K562 (cell line): ENCODE measurements around the gene HDHD3. TPM values are rescaled to one million over a fixed set of nuclear protein-coding genes. Genes with fewer than 3 reads are reported as not detected.
A peak's percentile ranks its signal among the peaks of the same experiment; 100 is the strongest.

Experiments used
- ATF1 ChIP-seq, 2 experiments: fragments of 450-650 bp in 1 of 2; IDR thresholded peaks; 2 replicates each; pipeline ENCODE4 v1.6.1; 2016; ENCODE audit warnings: missing compliant biosample characterization in 1 of 2, missing genetic modification characterization in 1 of 2
- BHLHE40 ChIP-seq: IDR thresholded peaks from 2 replicates; pipeline ENCODE4 v1.6.1; 2011; ENCODE audit warnings: low read length, improper control_type of control experiment
- FOSL1 ChIP-seq: fragments of 200-800 bp; sonication (Bioruptor generic); conservative IDR thresholded peaks from 2 replicates; pipeline ENCODE4 v1.6.1; 2016; ENCODE audit warnings: missing genetic modification characterization, missing compliant biosample characterization
- KDM5B ChIP-seq: fragments of 200-600 bp; sonication (generic); IDR thresholded peaks from 2 replicates; pipeline ENCODE4 v1.6.1; 2012; ENCODE audit warnings: low read depth, mild to moderate bottlenecking, moderate library complexity, low read length, control low read depth, inconsistent platforms; ENCODE audit not compliant: insufficient replicate concordance
- NONO ChIP-seq, 2 experiments: fragments of 200-400 bp in 1 of 2; fragments of 450-650 bp in 1 of 2; formaldehyde crosslinking in 1 of 2; IDR thresholded peaks; 2 replicates each; pipeline ENCODE4 v1.6.1; 2017; ENCODE audit warnings: low read depth in 2 of 2, mild to moderate bottlenecking in 2 of 2, moderate library complexity in 2 of 2, low read length in 1 of 2
- TEAD1 ChIP-seq, 2 experiments: fragments of 450-650 bp in 1 of 2; sonication (generic) in 1 of 2; formaldehyde crosslinking; IDR thresholded peaks; 2 replicates each; pipeline versions ENCODE4 v1.4.0 to v1.8.0; 2020 to 2022; ENCODE audit warnings: mild to moderate bottlenecking in 2 of 2, missing genetic modification reagents in 1 of 2
- ZBTB17 ChIP-seq: fragments of 450-650 bp; formaldehyde crosslinking; IDR thresholded peaks from 2 replicates; pipeline ENCODE4 v1.4.0; 2020; ENCODE audit warnings: mild to moderate bottlenecking
- ZFP1 ChIP-seq: fragments of 450-650 bp; formaldehyde crosslinking; IDR thresholded peaks from 2 replicates; pipeline ENCODE4 v1.4.0; 2020; ENCODE audit warnings: mild to moderate bottlenecking, mixed read lengths
- ZNF431 ChIP-seq: sonication (generic); formaldehyde crosslinking; IDR thresholded peaks from 2 replicates; pipeline ENCODE4 v1.8.0; 2022; ENCODE audit warnings: mild to moderate bottlenecking, missing genetic modification reagents
- ZNF561 ChIP-seq: fragments of 450-650 bp; formaldehyde crosslinking; conservative IDR thresholded peaks from 2 replicates; pipeline ENCODE4 v1.4.0; 2020; ENCODE audit warnings: mild to moderate bottlenecking, moderate library complexity
- ZNF583 ChIP-seq: fragments of 250-450 bp; sonication (Bioruptor Pico); IDR thresholded peaks from 2 replicates; pipeline ENCODE4 v1.4.0; 2020
- ZNF644 ChIP-seq: fragments of 200-800 bp; sonication (Bioruptor generic); IDR thresholded peaks from 2 replicates; pipeline ENCODE4 v1.6.1; 2016; ENCODE audit warnings: low read depth, missing genetic modification characterization, missing compliant biosample characterization
- polyA plus RNA-seq, 8 experiments: library from polyadenylated mRNA; depleted of rRNA in 4 of 8; stranded (reverse) in 5 of 8; unstranded in 3 of 8; fragments of >200 nt; fragmentation: Nextera tagmentation in 2 of 8; fragmentation: Illumina TruSeq in 1 of 8; extraction: Ambion mirVana in 2 of 8; extraction: Trizol in 1 of 8; gene quantifications; 2 replicates each; pipeline versions ENCODE4 v1.2.1 to v1.2.3, GENCODE V29; 2011 to 2014; ENCODE audit warnings: inconsistent platforms in 1 of 8, missing spikeins in 1 of 8
- total RNA-seq, 7 experiments: library from RNA; depleted of rRNA in 6 of 7; stranded (reverse); fragments of >200 nt in 6 of 7; fragmentation: Illumina TruSeq in 2 of 7; extraction: Trizol in 2 of 7; gene quantifications; 2 replicates each; pipeline versions ENCODE4 v1.2.1 to v1.2.3, GENCODE V29; 2011 to 2021; ENCODE audit warnings: low replicate concordance in 1 of 7
- TF ChIP-seq, protein P1 (sequence below): fragments of 250-450 bp; sonication (Bioruptor Pico); IDR thresholded peaks from 2 replicates; pipeline ENCODE4 v1.8.0; 2022; ENCODE audit warnings: inconsistent platforms, mild to moderate bottlenecking, moderate library complexity, borderline replicate concordance
- TF ChIP-seq, protein P2 (sequence below): sonication (generic); formaldehyde crosslinking; IDR thresholded peaks from 2 replicates; pipeline ENCODE4 v1.8.0; 2022; ENCODE audit warnings: mild to moderate bottlenecking, missing genetic modification reagents
- TF ChIP-seq, protein P3 (sequence below): fragments of 450-650 bp; formaldehyde crosslinking; IDR thresholded peaks from 2 replicates; pipeline ENCODE4 v1.4.0; 2020; ENCODE audit warnings: mild to moderate bottlenecking, moderate library complexity
- TF ChIP-seq, protein P4 (sequence below): sonication (generic); formaldehyde crosslinking; IDR thresholded peaks from 2 replicates; pipeline ENCODE4 v1.4.0; 2020; ENCODE audit warnings: mild to moderate bottlenecking, missing genetic modification reagents
- TF ChIP-seq, protein P5 (sequence below): fragments of 250-450 bp; sonication (Bioruptor Pico); IDR thresholded peaks from 2 replicates; pipeline ENCODE4 v1.5.1; 2021; ENCODE audit warnings: mild to moderate bottlenecking
- TF ChIP-seq, protein P6 (sequence below): sonication (generic); formaldehyde crosslinking; IDR thresholded peaks from 2 replicates; pipeline ENCODE4 v1.8.0; 2022; ENCODE audit warnings: missing genetic modification reagents, mild to moderate bottlenecking, moderate library complexity, borderline replicate concordance

HDHD3 gene
- total and polyA plus RNA-seq, 9 of the 15 experiments (the other 6 are each of a cell fraction or from before 2014, with no cell fraction given) = 1.1 to 19.1 (median 10.9) TPM

DNA sequence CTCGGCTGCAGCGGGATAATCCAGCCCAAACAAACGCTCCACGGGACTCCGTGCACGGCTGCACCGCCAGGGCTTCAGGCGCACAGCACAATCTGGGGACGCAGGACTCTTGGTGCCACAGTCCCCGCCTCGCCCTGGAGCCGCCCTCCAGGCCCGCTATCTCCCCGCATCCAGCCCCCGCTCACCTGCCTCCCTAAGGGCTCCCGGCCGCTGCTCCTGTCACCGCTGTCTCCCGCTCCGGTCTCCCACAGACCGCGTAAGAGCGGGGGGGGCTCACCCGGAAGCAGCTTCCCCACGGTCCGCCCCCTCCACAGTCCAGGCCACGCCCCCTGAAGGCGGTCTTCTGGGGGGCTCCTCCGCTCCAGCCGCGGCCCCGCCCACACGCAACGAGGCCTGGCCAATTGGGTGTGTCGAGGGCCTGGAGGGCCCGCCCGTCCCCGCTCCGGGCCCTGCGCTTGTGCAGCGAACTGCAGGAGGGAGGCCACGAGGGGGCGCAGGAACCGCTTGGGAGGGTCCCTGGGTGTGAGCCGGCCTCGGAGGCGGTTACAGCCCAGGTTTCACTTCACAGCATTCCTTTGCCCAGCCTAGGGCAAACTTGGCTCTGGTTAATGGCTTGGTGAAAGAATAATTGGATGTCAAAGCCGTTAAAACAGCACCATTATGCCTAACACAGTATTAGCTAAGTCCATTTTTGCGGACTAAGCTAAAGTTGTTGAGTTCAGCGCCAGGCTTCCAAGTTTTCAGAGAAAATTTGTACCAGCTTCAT, 24.4 kb upstream of the HDHD3 start, which contains the start of gene ALAD (continued):
- TF ChIP-seq, protein P1, sequence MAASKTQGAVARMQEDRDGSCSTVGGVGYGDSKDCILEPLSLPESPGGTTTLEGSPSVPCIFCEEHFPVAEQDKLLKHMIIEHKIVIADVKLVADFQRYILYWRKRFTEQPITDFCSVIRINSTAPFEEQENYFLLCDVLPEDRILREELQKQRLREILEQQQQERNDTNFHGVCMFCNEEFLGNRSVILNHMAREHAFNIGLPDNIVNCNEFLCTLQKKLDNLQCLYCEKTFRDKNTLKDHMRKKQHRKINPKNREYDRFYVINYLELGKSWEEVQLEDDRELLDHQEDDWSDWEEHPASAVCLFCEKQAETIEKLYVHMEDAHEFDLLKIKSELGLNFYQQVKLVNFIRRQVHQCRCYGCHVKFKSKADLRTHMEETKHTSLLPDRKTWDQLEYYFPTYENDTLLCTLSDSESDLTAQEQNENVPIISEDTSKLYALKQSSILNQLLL = no peak
- TF ChIP-seq ZNF644 (tag) (no peak), ZBTB17 (no peak), ATF1 (CRISPR knock-in tag; IDR thresholded peaks at IDR 0.05) (peak; percentile 10; the same call in 1 of the 2 replicates), ATF1 (tag; IDR thresholded peaks at IDR 0.05) (peak; percentile 89), TEAD1 (CRISPR knock-in tag; IDR thresholded peaks at IDR 0.05) (peak; percentile 55 to 77; a peak in 2 of 4 replicates), ZNF431 (CRISPR knock-in tag) (peak; percentile 75; the same call in 1 of the 2 replicates), ZNF561 (no peak), NONO (IDR thresholded peaks at IDR 0.05; ENCODE audit: low read depth in 2 of 2, low read length in 1 of 2) (0 out of 4 replicates have a peak, but pooled peaks of 1 of the 2 experiments have one; percentile 56), BHLHE40 (peak; percentile 37; the same call in 1 of the 2 replicates), ZFP1 (no peak), FOSL1 (tag) (no peak), KDM5B (peak; percentile 41), ZNF583 (CRISPR knock-in tag) (no peak)
- TF ChIP-seq, protein P2, sequence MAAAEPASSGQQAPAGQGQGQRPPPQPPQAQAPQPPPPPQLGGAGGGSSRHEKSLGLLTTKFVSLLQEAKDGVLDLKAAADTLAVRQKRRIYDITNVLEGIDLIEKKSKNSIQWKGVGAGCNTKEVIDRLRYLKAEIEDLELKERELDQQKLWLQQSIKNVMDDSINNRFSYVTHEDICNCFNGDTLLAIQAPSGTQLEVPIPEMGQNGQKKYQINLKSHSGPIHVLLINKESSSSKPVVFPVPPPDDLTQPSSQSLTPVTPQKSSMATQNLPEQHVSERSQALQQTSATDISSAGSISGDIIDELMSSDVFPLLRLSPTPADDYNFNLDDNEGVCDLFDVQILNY = 0 out of 2 replicates have a peak, but pooled peaks have one; percentile 28
- TF ChIP-seq, protein P3, sequence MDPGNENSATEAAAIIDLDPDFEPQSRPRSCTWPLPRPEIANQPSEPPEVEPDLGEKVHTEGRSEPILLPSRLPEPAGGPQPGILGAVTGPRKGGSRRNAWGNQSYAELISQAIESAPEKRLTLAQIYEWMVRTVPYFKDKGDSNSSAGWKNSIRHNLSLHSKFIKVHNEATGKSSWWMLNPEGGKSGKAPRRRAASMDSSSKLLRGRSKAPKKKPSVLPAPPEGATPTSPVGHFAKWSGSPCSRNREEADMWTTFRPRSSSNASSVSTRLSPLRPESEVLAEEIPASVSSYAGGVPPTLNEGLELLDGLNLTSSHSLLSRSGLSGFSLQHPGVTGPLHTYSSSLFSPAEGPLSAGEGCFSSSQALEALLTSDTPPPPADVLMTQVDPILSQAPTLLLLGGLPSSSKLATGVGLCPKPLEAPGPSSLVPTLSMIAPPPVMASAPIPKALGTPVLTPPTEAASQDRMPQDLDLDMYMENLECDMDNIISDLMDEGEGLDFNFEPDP = no peak
- TF ChIP-seq, protein P4, sequence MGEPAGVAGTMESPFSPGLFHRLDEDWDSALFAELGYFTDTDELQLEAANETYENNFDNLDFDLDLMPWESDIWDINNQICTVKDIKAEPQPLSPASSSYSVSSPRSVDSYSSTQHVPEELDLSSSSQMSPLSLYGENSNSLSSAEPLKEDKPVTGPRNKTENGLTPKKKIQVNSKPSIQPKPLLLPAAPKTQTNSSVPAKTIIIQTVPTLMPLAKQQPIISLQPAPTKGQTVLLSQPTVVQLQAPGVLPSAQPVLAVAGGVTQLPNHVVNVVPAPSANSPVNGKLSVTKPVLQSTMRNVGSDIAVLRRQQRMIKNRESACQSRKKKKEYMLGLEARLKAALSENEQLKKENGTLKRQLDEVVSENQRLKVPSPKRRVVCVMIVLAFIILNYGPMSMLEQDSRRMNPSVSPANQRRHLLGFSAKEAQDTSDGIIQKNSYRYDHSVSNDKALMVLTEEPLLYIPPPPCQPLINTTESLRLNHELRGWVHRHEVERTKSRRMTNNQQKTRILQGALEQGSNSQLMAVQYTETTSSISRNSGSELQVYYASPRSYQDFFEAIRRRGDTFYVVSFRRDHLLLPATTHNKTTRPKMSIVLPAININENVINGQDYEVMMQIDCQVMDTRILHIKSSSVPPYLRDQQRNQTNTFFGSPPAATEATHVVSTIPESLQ (CRISPR knock-in tag) = no peak
- TF ChIP-seq, protein P5, sequence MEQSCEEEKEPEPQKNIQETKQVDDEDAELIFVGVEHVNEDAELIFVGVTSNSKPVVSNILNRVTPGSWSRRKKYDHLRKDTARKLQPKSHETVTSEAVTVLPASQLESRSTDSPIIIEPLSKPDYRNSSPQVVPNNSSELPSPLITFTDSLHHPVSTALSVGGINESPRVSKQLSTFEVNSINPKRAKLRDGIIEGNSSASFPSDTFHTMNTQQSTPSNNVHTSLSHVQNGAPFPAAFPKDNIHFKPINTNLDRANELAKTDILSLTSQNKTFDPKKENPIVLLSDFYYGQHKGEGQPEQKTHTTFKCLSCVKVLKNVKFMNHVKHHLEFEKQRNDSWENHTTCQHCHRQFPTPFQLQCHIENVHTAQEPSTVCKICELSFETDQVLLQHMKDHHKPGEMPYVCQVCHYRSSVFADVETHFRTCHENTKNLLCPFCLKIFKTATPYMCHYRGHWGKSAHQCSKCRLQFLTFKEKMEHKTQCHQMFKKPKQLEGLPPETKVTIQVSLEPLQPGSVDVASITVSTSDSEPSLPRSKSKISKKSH (CRISPR knock-in tag) = no peak
- TF ChIP-seq, protein P6, sequence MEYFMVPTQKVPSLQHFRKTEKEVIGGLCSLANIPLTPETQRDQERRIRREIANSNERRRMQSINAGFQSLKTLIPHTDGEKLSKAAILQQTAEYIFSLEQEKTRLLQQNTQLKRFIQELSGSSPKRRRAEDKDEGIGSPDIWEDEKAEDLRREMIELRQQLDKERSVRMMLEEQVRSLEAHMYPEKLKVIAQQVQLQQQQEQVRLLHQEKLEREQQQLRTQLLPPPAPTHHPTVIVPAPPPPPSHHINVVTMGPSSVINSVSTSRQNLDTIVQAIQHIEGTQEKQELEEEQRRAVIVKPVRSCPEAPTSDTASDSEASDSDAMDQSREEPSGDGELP (CRISPR knock-in tag) = peak; percentile 85; the same call in 1 of the 2 replicates
